Testis (tissue), 3 donors: ENCODE data around the gene SLC38A2. TPM values are rescaled to one million over a fixed set of nuclear protein-coding genes. Genes with fewer than 3 reads are reported as not detected.
"Not testable (repeated sequence)": the region's sequence is repeated elsewhere in the genome, so short reads cannot be mapped to it uniquely, and the experiment has no call there.

ENCODE experiments used
- DNase-seq: peaks from one replicate; pipeline ENCODE4 v3.0.0-alpha.2; 2019
- H3K27ac ChIP-seq, 2 donors: fragments of 200-600 bp; sonication (generic); one replicate each; pipeline ENCODE4 v1.5.1; 2019
- H3K27me3 ChIP-seq: fragments of 200-600 bp; sonication (generic); one replicate; pipeline ENCODE4 v1.5.1; 2019
- H3K36me3 ChIP-seq: fragments of 200-600 bp; sonication (generic); one replicate; pipeline ENCODE4 v1.5.1; 2017; ENCODE audit warnings: low read depth; ENCODE audit errors: missing control alignments
- H3K4me1 ChIP-seq: fragments of 200-600 bp; sonication (generic); one replicate; pipeline ENCODE4 v1.5.1; 2019
- H3K4me3 ChIP-seq, 2 donors: fragments of 200-600 bp; sonication (generic); one replicate each; pipeline ENCODE4 v1.5.1; 2017 to 2019
- H3K9me3 ChIP-seq: fragments of 200-600 bp; sonication (generic); one replicate; pipeline ENCODE4 v1.5.1; 2017
- CTCF ChIP-seq, 3 experiments: fragments of 450-650 bp in 2 of 3; fragments of 200-600 bp in 1 of 3; sonication (generic) in 1 of 3; IDR thresholded peaks; one replicate each; pipeline ENCODE4 v1.5.1; 2016 to 2019; ENCODE audit warnings: antibody characterized with exemption in 3 of 3, mild to moderate bottlenecking in 2 of 3, moderate library complexity in 1 of 3
- POLR2A ChIP-seq: fragments of 450-650 bp; IDR thresholded peaks from one replicate; pipeline ENCODE4 v1.6.1; 2017; ENCODE audit warnings: antibody characterized with exemption, mild to moderate bottlenecking, moderate library complexity
- WGBS, 2 donors: methylation state at CpG; one replicate each; pipeline ENCODE4 v1.1.5; 2018; 5-methylcytosine and 5-hydroxymethylcytosine counted together
- intact Hi-C: fragments of 100-400 bp; cut with DNase I; formaldehyde crosslinking; loops from one replicate; pipeline ENCODE4 v1.15.1; 2023; ENCODE audit warnings: low total_unique reads
- polyA plus RNA-seq: library from polyadenylated mRNA; stranded (reverse); fragments of 350-450 nt; fragmentation: Illumina TruSeq; extraction: RNeasy Lipid Tissue Mini Kit (QIAGEN cat#74804); gene quantifications from one replicate; pipeline ENCODE4 v1.2.3, GENCODE V29; 2014; ENCODE audit warnings: low read depth, low replicate concordance; ENCODE audit not compliant: insufficient read depth
- total RNA-seq, 2 donors: library from RNA; depleted of rRNA; stranded (reverse); fragments of >200 nt; gene quantifications; one replicate each; pipeline ENCODE4 v1.2.3, GENCODE V29; 2016

Gene SLC38A2
- total and polyA plus RNA-seq, 3 donors from 2014 or later: 56.4 to 220 (median 151) TPM

GRCh38 chr12:46342562-46343033 lies 30.0 kb downstream of the SLC38A2 start:
- peak in 1 of 3 experiments; percentile 12 for TF ChIP-seq CTCF (IDR thresholded peaks at IDR 0.05)
- TF ChIP-seq POLR2A: no peak
- no peaks in the 10 kb centered on the region for H3K27me3 ChIP-seq
- WGBS, 2 donors: 69 to 79% methylated on average over 3 of the region's 3 CpGs
- no peaks in the 10 kb centered on the region for H3K9me3 ChIP-seq
- H3K36me3 ChIP-seq: no peaks in the 10 kb centered on the region
- H3K27ac ChIP-seq: no peak overlapping the region
- no peak overlapping the region for H3K4me3 ChIP-seq
- H3K4me1 ChIP-seq: no peaks in the 10 kb centered on the region
- DNase-seq: no peak
- intact Hi-C loops: no loop called here

- TF ChIP-seq CTCF (IDR thresholded peaks at IDR 0.05): no peak
- no peak for TF ChIP-seq POLR2A
- no peak overlapping the region for H3K4me3 ChIP-seq
- no peaks in the 10 kb centered on the region for H3K27me3 ChIP-seq
- H3K4me1 ChIP-seq: no peaks in the 10 kb centered on the region
- DNase-seq: no peak
- no peaks in the 10 kb centered on the region for H3K9me3 ChIP-seq
- no peak overlapping the region for H3K27ac ChIP-seq
- intact Hi-C loops: no loop called here
- H3K36me3 ChIP-seq: no peaks in the 10 kb centered on the region
Measured at GRCh38 chr12:46339051-46339450, 33.5 kb downstream of the SLC38A2 start.

- intact Hi-C loops: no loop called here
- H3K4me3 ChIP-seq: no peak overlapping the region
- H3K27ac ChIP-seq: no peak overlapping the region
- no peaks in the 10 kb centered on the region for H3K9me3 ChIP-seq
- TF ChIP-seq POLR2A (no peak), CTCF (IDR thresholded peaks at IDR 0.05) (no peak)
- no peaks in the 10 kb centered on the region for H3K4me1 ChIP-seq
- whole genome bisulfite sequencing, 2 donors: 78 to 84% methylated on average over 3 of the region's 3 CpGs
- no peak for DNase-seq
- no peaks in the 10 kb centered on the region for H3K36me3 ChIP-seq
- no peaks in the 10 kb centered on the region for H3K27me3 ChIP-seq
Measured at GRCh38 chr12:46332260-46332659, 40.3 kb downstream of the SLC38A2 start.

GRCh38 chr12:46325075-46325474 lies 47.5 kb downstream of the SLC38A2 start:
- WGBS, 2 donors: 91 to 94% methylated on average over 5 of the region's 5 CpGs
- intact Hi-C loops, H3K4me3 ChIP-seq, DNase-seq, H3K27ac ChIP-seq, H3K36me3 ChIP-seq, H3K27me3 ChIP-seq, H3K4me1 ChIP-seq, H3K9me3 ChIP-seq: not testable (repeated sequence)

- Histone ChIP-seq H3K4me3 (no peak overlapping the region), H3K36me3 (no peaks in the 10 kb centered on the region), H3K27me3 (no peaks in the 10 kb centered on the region), H3K27ac (no peak overlapping the region), H3K9me3 (no peaks in the 10 kb centered on the region), H3K4me1 (no peaks in the 10 kb centered on the region)
- intact Hi-C loops: no loop called here
- TF ChIP-seq POLR2A (no peak), CTCF (IDR thresholded peaks at IDR 0.05) (no peak)
- 42 to 43% methylated on average over 1 of the region's 1 CpG for WGBS, 2 donors
- DNase-seq: no peak
Measured at GRCh38 chr12:46320731-46321130, 51.8 kb downstream of the SLC38A2 start.
